H1 (cell line): Measurements from ENCODE around the gene LAMB3. TPM values are rescaled to one million over a fixed set of nuclear protein-coding genes. Genes with fewer than 3 reads are reported as not detected.

Source experiments
- FOSL1 ChIP-seq: IDR thresholded peaks from 2 replicates; pipeline ENCODE4 v1.6.1; 2011; ENCODE audit warnings: mild to moderate bottlenecking, low read depth, low read length, moderate library complexity; ENCODE audit not compliant: insufficient read depth
- POU5F1 ChIP-seq: IDR thresholded peaks from 2 replicates; pipeline ENCODE4 v1.6.1; 2011; ENCODE audit warnings: low read depth, mild to moderate bottlenecking, low read length, moderate library complexity
- RBBP5 ChIP-seq: IDR thresholded peaks from 2 replicates; pipeline ENCODE4 v1.7.1; 2012; ENCODE audit warnings: low read depth, mild to moderate bottlenecking, inconsistent platforms, low read length, moderate library complexity, borderline replicate concordance
- RFX5 ChIP-seq: IDR thresholded peaks from 2 replicates; pipeline ENCODE4 v1.6.1; 2011; ENCODE audit warnings: low read depth, low read length, improper control_type of control experiment, borderline replicate concordance
- RXRA ChIP-seq: IDR thresholded peaks from 2 replicates; pipeline ENCODE4 v1.6.1; 2011; ENCODE audit warnings: low read depth, mild to moderate bottlenecking, low read length, moderate library complexity; ENCODE audit not compliant: insufficient read depth
- SIRT6 ChIP-seq: IDR thresholded peaks from one replicate; pipeline ENCODE4 v1.7.1; 2012; ENCODE audit warnings: low read length, inconsistent platforms
- SP2 ChIP-seq: IDR thresholded peaks from 2 replicates; pipeline ENCODE4 v1.6.1; 2012; ENCODE audit warnings: mild to moderate bottlenecking, low read length, inconsistent platforms
- ZNF274 ChIP-seq: IDR thresholded peaks from 2 replicates; pipeline ENCODE4 v1.7.0; 2012; ENCODE audit warnings: low read length, borderline replicate concordance; ENCODE audit errors: extremely low read depth
- polyA plus RNA-seq, 7 experiments: library from polyadenylated mRNA; depleted of rRNA in 3 of 7; stranded (reverse) in 5 of 7; unstranded in 2 of 7; fragments of >200 nt in 5 of 7; fragments of 200-250 nt in 2 of 7; gene quantifications; 1 replicate in 5 of 7; 2 replicates in 1 of 7; 4 replicates in 1 of 7; pipeline versions ENCODE4 v1.2.1 to v1.2.3, GENCODE V29; 2011 to 2013; ENCODE audit warnings: missing spikeins in 2 of 7, mixed read lengths in 2 of 7
- total RNA-seq: library from RNA; stranded (reverse); fragmentation: NEBNext Ultra II Directional; extraction: Animal tissue kit (Norgen Biotek cat#: 25700); gene quantifications from 2 replicates; pipeline ENCODE4 v1.2.1, GENCODE V29; 2021
- TF ChIP-seq, protein P1 (sequence below), 3 experiments: IDR thresholded peaks; 1 replicate in 2 of 3; 2 replicates in 1 of 3; pipeline versions ENCODE4 v1.5.1 to v1.6.1; 2011; ENCODE audit warnings: low read length in 3 of 3, mild to moderate bottlenecking in 3 of 3, inconsistent platforms in 2 of 3, low read depth in 1 of 3, moderate library complexity in 1 of 3; ENCODE audit not compliant: insufficient read depth in 1 of 3; ENCODE audit errors: control extremely low read depth in 1 of 3

Gene LAMB3
- total and polyA plus RNA-seq, 2 of the 8 experiments (the other 6 are each of a cell fraction or from before 2014, with no cell fraction given) = 0.45 to 0.50 TPM

DNA sequence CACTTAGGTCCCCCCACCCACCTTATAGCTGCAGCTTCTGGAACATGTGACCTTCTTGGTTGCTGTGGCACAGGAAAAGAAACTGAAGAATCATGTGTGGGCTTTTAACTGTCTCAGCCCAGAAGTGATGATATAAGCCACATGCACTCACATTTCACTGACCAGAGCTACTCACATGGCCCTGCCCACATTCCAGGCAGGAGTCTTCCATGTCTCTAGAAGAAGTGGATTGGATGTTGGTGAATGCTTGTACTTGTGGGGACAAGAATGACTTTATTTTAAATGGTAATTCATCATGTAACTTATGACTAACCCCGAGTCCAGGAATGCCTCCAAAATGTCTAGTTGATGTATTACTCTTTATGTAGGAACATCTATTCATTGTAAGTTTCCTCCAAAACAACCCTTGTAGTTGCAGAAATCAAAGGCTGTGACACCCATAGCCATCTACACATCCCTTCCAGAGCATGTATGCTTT is 84.5 kb downstream of the LAMB3 start (continued):
- TF ChIP-seq ZNF274 (no peak), POU5F1 (no peak), RBBP5 (no peak), RFX5 (no peak), SP2 (no peak), RXRA (no peak), SIRT6 (no peak), FOSL1 (no peak)
- TF ChIP-seq, protein P1, sequence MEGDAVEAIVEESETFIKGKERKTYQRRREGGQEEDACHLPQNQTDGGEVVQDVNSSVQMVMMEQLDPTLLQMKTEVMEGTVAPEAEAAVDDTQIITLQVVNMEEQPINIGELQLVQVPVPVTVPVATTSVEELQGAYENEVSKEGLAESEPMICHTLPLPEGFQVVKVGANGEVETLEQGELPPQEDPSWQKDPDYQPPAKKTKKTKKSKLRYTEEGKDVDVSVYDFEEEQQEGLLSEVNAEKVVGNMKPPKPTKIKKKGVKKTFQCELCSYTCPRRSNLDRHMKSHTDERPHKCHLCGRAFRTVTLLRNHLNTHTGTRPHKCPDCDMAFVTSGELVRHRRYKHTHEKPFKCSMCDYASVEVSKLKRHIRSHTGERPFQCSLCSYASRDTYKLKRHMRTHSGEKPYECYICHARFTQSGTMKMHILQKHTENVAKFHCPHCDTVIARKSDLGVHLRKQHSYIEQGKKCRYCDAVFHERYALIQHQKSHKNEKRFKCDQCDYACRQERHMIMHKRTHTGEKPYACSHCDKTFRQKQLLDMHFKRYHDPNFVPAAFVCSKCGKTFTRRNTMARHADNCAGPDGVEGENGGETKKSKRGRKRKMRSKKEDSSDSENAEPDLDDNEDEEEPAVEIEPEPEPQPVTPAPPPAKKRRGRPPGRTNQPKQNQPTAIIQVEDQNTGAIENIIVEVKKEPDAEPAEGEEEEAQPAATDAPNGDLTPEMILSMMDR (IDR thresholded peaks at IDR 0.05; ENCODE audit: control extremely low read depth in 1 of 3, insufficient read depth in 1 of 3, low read depth in 1 of 3, low read length in 3 of 3) = no peak
- TF ChIP-seq, all 59 proteins: peak for 0
